Measurements from ENCODE around the gene DIPK1B.

DIPK1B gene

DNA sequence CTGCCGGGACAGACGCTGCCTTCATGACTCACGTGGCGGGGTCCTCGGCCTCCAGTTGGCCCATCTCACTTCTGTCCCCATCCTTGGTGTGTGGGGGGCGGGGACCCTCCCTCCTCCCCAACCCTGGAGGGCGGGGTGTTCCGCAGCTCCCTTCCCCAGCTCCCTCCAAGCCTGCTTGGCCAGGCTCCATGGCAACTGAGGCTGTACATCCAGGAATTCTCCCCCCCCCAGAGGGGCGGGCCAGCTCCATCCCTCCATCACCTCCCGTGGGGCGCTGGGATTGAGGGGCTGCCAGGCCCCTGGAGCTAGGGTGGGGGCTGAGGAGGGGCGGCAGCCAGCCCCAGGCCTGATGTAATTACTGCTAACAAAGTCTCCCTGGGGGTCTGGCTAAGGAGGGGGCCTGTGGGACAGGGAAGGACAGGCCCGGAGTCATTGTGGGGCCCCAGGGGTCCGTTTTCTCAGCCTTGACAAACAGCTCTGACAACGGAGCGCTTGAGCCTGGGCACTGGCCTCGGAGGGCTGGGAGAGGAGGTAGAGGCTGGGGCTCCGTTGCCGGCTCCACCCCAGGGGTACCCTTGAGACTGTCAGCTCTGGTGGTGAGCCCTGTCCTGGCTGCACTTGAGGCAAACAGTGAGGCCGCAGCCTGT, 8.0 kb downstream of the DIPK1B start:
- DNase-seq (ENCODE audit: low read depth in 2 of 2), result peak in 1 of 2 experiments; percentile 6

DNA sequence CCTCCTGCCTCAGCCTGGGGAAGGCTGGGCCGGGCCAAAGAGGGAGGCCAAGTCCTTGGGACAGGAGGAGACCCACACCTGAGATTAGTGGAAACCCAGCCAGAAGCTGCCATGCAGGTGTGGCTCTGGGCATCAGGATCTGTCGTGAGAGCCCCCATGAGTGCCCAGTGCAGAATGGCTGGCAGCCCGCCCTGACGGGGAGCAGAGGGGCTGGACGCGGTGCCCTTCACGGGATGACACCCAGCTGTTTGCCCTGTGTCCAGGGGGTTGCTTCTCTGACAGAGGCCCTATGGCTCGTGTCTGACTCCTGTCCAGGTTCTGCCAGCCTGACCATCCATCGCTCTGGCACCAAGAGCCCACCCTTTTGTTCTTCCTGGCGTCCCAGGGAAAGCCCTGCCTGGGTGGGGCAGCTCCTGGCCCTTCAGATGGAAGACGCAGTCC, 8.5 kb downstream of the DIPK1B start:
- no peak for DNase-seq (ENCODE audit: low read depth in 2 of 2)

DNA sequence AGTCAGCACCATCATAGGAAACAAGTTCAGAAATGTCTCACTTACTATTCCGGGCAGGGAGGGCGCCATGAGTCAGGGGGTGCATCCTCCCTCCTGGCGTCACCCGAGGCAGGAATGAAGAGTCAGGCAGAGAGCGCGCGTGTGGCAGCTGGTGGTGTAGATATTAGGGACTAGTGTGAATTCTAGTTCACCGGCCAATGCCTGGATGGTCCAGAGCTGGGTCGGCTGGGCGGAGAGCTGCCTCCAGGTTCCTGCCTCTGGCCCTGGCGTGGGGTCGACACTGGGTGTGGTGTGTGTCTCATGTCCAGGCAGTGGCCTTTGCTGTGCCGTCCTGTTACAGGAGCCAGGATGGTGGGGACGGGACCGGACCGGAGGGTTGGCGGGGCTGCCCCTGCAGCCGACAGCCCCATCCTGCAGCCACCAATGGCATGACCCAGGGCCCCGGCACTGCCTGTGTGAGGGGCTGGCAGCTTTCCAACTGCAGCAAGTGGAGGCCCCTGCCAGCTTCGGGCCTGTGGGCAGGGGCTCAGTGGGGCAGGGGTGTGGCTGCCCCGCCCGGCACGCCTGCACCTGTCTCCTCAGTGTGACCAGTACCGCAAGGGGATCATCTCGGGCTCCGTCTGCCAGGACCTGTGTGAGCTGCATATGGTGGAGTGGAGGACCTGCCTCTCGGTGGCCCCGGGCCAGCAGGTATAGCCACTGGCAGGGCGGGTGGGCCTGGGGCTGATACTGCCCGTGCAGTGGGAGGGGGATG, 9.1 kb downstream of the DIPK1B start:
- no peak for DNase-seq (ENCODE audit: low read depth in 2 of 2)

DNA sequence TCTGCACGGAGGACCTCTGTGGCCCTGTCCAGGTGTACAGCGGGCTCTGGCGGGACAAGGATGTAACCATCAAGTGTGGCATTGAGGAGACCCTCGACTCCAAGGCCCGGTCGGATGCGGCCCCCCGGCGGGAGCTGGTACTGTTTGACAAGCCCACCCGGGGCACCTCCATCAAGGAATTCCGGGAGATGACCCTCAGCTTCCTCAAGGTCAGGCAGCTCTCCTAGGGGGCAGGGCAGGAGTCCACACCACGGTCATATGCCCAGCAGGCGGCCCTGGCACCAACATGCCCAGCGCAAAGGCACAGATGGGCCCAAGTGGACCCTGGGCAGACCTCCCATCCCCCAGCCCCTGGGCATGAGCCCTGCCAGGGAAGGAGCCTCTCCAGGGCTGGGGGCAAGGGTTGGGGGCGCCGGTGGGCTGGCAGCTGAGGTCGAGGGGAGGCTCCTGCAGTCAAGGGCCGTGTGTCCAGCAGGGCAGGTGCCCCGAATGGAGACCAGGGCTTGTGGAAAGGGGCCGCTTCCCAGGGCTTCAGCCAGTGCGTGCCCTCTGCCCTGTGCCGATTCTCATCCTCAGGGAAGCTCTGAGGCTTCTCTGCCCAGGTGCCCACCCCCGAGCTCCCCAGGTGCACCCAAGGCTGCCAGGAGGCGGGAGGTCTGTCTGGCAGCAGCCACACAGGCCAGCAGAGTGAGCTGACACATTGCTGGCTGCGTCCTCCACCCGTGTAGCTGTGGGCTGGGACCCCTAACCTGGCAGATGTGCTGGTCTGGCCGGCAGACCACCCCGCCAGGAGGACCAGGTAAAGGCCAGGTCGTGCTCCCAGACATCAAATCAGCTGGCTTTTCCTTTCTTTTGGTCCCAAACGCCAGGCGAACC, 10.0 kb downstream of the DIPK1B start:
- DNase-seq (ENCODE audit: low read depth in 2 of 2), result no peak

DNA sequence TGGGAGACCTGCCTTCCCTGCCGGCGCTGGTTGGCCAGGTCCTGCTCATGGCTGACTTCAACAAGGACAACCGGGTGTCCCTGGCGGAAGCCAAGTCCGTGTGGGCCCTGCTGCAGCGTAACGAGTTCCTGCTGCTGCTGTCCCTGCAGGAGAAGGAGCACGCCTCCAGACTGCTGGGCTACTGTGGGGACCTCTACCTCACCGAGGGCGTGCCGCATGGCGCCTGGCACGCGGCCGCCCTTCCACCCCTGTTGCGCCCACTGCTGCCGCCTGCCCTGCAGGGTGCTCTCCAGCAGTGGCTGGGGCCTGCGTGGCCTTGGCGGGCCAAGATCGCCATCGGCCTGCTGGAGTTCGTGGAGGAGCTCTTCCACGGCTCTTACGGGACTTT, 10.6 kb downstream of the DIPK1B start:
- no peak for DNase-seq (ENCODE audit: low read depth in 2 of 2)

DNA sequence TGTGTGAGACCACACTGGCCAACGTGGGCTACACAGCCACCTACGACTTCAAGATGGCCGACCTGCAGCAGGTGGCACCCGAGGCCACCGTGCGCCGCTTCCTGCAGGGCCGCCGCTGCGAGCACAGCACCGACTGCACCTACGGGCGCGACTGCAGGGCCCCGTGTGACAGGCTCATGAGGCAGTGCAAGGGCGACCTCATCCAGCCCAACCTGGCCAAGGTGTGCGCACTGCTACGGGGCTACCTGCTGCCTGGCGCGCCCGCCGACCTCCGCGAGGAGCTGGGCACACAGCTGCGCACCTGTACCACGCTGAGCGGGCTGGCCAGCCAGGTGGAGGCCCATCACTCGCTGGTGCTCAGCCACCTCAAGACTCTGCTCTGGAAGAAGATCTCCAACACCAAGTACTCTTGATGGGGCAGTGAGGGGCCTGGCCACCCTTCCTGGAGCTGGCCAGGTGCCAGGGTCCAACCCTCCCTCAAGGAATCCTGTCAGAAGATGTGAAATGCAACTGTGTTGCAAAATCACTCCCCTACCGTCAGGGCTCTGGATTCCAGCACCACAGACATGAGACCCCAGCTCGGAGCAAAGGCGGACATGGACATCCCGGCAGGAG, 11.1 kb downstream of the DIPK1B start:
- DNase-seq (ENCODE audit: low read depth in 2 of 2), result no peak

DNA sequence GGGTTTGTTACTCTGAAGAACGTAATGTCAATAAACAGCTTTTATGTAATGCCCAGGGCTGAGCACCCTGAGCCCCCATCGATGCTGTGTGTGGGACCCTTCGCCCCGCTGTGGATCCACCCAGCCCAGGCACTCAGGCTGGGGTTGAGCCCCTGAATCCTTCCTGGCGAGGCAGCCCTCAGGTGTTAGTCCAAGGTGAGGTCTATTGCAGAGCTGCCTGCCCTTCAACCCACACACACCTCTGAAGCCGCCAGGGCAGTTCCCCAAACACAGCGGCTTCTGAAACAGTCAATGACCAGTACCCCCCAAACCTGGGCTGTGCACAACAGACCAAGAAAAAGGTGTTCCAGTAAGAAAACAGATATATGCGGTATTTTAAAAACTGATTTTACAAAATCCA, 11.6 kb downstream of the DIPK1B start:
- no peak for DNase-seq (ENCODE audit: low read depth in 2 of 2)

DNA sequence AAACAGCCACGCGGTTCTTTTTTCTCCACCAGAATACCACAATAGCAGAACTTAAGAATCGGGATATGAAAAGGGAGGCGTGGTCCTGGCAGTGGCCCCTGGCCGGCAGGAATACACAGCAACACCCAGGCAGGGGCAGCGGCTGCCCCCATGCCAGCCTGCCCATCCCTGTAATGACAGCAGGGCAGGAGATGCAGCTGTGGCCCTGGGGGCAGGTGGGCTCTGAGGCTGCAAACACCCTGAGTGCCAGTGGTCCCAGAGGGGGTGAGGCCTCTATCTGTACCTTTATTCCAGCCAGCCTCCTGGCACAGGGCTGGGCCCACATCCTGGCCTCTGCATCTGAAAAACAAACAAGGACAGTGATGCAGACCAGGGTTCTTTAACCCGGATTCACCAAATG, 12.4 kb downstream of the DIPK1B start:
- no peak for DNase-seq (ENCODE audit: low read depth in 2 of 2)

DNA sequence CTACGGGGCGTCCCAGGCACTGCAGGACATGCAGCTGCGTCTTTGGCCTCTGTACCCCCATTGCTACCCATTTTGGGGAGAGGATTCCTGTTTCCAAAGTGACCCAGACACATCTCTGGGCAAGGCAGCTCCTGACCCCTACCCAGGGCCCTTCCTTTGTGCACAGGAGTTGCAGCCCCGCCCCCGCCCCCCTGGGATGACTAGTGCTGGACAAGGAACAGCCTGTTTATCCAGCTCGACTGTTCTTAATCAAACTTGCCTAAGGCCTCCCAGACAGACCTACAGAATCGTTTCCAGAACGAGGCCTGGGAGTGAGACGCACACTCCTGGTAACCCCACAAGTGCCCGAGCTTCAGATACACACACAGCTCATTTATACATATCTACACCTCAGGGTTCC, 13.2 kb downstream of the DIPK1B start:
- no peak for DNase-seq (ENCODE audit: low read depth in 2 of 2)

DNA sequence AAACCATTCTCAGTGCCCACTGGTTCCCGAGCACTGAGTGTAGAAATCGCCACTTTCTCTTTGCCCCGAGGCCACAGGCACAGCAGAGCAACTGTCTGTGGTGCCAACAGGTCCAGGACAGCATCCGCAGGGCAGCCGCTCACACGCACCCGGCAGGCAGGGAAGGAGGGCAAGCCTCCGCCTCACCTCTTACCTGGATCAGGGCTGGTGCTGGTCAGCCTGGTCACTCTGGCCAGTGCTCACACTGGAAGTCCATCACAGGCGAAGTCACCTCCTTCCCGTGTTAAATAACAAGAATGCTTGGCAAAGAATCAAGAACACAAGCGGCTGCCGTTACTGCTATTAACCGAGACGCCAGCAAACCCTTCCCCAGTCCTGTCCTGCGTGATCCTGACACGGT, 13.7 kb downstream of the DIPK1B start:
- DNase-seq (ENCODE audit: low read depth in 2 of 2), result no peak

DNA sequence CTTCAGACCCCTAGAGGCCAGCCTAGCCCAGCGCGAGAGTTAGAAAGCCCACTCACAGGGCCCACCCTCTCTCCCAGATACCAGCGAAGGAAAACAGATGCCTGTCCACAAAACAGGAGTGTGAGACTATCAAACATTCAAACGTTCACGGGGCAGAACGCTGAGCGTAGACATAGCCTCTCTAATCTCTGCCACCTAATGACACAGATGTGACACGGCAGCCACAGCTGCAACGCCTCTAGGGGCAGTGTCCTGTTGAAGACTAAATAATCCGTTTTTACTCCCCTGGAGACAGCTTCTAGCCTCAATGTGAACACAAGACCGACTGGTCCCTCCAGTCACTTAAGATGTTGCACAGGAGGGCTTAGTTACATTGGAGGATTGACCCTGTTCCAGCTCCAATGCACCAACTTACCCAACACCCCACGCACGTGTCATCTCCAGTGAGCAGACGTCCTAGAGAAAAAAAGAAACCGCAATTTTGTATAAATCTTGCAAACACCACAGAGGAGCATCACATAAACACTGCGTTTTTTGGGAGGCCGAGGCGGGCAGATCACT, 14.3 kb downstream of the DIPK1B start:
- no peak for DNase-seq (ENCODE audit: low read depth in 2 of 2)

DNA sequence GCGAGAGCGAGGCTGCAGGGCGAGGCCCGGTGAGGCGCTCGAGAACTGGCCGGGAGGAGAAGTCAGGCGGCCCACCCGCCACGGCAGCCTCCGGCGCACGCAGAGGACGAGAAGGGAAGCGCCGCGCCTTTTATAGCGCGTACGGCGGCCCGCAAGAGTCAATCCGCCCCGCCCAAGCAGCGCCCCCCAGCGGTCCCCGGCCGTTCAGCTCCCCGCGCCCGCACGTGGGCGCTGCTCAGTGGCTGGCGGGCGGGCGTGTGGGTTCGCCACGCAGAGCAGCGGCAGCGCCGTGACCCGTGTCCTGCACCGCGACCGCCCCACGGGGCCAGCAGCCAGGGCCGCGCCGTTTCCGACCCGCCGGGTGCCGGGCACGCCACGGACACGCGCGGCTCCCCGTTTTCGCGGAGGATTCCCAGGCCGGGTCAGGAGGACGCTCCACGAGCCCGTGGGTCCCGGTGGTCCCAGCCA, 15.7 kb downstream of the DIPK1B start:
- DNase-seq (ENCODE audit: low read depth in 2 of 2), result peak; percentile 75 to 77

DNA sequence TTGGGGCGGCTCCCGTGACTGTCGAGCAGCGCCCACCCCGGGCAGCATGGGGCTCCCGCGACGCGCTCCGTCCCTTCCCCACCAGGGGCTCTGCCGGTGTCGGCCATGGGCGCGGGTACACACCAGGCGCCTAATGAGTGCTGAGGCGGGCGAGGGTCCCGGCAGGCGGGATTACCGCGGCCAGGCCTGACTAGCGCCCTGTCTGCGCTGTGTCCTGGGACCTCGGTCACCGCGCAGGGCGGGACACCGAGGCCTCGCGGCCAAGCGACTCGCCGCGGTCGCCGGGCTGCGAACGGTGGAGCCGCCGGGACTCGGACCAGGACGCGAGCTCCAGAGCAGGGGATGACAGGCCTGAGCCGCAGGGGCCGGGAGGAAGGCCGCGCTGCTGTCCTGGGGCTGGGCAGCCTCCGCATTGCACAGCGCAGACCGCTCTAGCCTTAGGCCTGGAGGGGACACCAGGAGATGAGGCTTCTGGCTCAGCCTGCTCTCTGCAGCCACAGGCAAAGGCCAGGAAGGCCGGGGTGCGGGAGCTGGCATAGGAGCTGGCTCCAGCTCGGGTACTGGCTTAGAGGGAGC, 16.3 kb downstream of the DIPK1B start:
- DNase-seq (ENCODE audit: low read depth in 2 of 2), result no peak

DNA sequence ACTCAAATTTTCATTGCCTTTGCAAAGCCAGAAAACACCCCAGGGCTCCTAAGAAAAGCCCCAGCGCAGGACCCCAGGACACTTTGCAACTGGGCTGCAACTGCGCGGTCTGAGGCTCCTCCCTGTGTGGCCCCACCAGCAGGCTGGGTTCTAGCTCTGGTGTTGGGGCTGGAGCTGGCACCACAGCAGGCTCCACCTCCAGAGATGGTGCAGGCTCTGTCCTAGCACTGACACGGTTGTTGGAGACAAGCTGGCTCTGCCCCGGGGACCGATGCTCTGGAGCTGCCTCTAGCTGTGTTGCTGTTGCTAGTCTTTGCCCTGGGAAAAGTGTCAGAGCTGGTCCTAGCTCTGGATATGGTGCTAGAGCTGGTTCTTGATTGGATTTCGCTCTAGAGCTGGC, 16.8 kb downstream of the DIPK1B start:
- DNase-seq (ENCODE audit: low read depth in 2 of 2), result no peak

DNA sequence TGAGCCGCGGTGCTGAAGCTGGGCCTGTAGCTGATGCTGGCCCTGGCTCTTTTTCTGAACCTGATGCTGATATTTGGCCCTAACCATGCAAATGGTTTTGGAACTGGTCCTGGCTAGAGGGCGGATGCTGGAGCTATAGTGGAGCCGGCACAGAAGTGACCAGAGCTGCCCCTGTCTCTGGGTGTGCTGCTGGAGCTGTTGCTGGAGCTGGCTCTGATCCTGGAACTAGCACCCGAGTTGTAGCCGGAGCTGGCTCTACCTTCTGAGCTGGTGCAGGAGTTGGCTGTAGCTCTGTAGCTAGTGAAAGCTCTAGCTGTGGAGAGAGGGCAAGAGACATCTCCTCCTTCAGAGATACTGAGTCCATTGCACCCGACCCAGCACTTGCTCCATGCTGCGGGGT, 17.6 kb downstream of the DIPK1B start:
- no peak for DNase-seq (ENCODE audit: low read depth in 2 of 2)

DNA sequence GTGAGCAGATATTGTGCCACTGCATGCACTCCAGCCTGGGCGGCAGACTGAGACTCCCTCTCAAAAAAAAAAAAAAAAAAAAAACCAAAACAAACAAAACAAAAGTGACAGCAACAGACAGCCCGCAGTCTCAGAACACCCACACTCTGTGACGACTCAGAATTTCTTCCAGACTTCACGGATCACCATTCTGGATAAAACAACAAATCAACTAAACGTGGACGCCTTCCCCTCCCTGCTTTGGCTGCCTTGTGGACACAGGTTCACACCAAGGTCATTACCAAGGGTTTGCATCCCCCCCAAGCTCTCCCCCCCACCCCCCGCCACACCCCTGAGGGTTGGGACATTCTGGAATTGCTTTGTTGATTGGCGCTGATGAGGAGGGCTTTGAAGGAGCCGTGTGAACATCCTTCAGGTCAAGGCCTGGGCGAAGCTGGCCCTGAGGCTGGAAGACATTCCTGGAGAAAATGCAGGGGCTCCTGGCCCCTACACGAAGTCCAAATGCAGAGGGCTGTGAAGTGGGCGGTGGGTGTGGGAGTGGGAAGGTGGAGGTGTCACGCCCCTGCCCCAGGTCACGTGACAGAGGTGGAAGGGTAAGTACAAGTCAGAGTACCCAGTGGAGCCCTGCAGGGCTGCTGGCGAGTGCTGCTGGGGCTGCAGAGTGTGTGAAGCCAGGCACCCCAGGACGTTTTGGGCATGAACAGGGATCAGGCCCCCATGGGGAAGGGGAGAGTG, 20.2 kb downstream of the DIPK1B start:
- no peak for DNase-seq (ENCODE audit: low read depth in 2 of 2)

DNA sequence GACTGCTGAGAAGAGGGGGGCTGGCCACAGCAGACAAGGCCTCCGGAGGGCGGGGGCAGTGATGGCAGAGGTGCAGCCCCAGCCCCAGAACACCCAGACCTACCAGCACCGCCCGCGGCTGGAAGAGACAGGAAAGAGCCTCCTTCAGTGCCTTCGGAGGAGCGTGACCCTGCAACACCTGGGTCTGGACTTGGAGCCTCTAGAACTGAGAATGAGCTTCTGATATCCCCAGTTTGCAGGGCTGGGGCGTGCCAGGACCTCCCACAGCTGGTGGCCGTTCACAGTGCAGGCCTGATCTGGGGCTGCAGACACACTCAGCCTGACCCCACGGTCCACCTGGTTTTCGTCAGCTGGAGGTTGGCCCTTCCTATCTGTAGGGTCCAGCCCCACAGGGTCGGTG, 21.2 kb downstream of the DIPK1B start:
- no peak for DNase-seq (ENCODE audit: low read depth in 2 of 2)

DNA sequence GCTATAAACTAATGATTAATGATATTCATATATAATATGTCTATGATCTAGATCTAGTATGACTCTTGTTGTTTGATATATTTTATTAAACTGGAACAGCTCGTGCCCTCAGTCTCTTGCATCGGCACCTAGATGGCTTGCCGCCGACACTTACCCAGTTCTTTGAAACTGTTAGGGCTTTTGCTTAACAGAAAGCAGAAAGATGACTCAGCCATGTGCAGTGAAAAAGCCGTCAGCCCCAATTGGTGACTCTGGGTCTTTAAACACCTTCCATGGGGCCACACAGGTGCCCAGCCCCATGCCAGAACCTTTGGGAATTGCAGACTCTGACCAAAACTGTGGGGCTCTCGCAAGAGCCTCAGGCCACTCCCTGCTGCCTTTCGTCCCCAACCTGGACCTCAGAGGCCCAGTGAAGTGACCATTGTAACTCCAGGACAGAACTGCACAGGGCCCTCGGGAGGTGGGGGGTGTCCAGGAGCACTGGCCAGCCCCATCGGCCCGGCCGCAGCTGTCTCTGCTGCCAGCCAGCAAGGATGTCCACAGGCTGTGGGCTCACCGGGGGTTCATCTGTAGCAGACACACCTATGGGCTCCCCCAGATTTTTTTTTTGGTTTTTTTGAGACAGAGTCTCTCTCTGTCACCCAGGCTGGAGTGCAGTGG, 22.6 kb downstream of the DIPK1B start:
- no peak for DNase-seq (ENCODE audit: low read depth in 2 of 2)

DNA sequence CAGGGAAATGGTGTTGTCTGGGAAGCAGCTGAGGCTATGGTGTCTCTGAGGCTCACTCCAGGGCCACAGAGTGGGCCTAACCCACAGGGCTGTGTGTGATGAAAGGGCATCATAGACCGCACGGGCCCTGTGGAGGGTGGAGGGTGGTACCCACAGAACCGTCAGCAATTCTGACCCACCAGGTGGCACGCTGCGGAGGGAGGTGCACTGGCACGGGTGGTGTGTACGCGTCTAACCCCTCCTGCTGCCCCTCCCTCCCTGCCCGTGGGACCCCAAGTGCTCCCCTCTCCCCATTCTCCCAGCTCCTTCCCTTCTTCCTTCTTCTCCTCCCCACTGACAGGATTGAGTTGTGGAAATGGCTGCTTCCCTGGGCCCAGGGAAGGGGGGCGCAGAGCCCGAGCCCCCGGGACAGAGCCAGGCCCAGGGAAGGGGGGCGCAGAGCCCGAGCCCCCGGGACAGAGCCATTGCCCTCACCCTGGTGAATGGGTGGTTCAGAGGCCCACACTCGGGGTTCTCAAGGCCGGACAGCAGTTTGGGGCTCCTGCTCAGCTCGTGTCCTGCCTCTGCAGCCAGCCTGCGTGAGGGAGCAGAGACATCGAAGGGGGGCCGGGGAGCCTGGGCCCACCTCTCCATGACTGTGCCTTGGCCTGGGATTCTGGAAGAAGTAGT, 23.6 kb downstream of the DIPK1B start:
- DNase-seq (ENCODE audit: low read depth in 2 of 2), result no peak

DNA sequence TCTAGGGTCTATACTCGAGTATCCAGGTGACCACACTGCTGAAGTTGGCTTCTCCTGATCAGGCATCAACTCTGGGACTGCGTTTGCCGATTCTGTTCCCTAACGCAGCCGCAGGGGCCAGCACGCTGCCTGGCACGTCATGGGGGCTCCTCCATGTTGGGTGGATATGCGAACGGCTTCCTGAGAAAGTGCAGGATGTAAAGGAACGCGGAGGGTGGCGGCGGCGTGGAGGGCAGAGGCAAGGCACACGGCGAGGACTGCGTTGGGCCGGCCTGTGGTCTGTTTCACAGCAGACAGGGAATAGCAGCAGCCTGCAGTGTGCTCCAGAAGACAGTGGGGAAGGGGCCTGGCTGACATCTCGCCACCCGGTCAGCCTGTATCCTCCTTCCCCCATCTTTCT, 26.6 kb downstream of the DIPK1B start:
- no peak for DNase-seq (ENCODE audit: low read depth in 2 of 2)
